ENCODE data around the gene RELN. TPM values are rescaled to one million over a fixed set of nuclear protein-coding genes. Genes with fewer than 3 reads are reported as not detected.
A peak's percentile ranks its signal among the peaks of the same experiment; 100 is the strongest.

RELN gene
- total RNA-seq, 1 experiment from 2014 or later, result 0.20 TPM

- Mint-ChIP-seq H3K27me3 (ENCODE audit: low read depth) (no peaks in the 10 kb centered on the region), H3K9me3 (no peaks in the 10 kb centered on the region), H3K4me3 (no peak overlapping the region), H3K27ac (no peak overlapping the region), H3K4me1 (peaks cover 20% of the 10 kb centered on the region), H3K36me3 (no peaks in the 10 kb centered on the region)
- TF ChIP-seq, protein P1, sequence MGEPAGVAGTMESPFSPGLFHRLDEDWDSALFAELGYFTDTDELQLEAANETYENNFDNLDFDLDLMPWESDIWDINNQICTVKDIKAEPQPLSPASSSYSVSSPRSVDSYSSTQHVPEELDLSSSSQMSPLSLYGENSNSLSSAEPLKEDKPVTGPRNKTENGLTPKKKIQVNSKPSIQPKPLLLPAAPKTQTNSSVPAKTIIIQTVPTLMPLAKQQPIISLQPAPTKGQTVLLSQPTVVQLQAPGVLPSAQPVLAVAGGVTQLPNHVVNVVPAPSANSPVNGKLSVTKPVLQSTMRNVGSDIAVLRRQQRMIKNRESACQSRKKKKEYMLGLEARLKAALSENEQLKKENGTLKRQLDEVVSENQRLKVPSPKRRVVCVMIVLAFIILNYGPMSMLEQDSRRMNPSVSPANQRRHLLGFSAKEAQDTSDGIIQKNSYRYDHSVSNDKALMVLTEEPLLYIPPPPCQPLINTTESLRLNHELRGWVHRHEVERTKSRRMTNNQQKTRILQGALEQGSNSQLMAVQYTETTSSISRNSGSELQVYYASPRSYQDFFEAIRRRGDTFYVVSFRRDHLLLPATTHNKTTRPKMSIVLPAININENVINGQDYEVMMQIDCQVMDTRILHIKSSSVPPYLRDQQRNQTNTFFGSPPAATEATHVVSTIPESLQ (CRISPR knock-in tag; IDR thresholded peaks at IDR 0.05), result no peak
- no peak for TF ChIP-seq ZSCAN18 (CRISPR knock-in tag; IDR thresholded peaks at IDR 0.05)
- no peak for TF ChIP-seq ATF2 (CRISPR knock-in tag; IDR thresholded peaks at IDR 0.05; ENCODE audit: borderline replicate concordance, low read depth)
- TF ChIP-seq CTCF (IDR thresholded peaks at IDR 0.05), result no peak
- no peak for TF ChIP-seq NR1H2 (CRISPR knock-in tag; IDR thresholded peaks at IDR 0.05)
- ChIA-PET CTCF (no interaction called here), POLR2A (no interaction called here)
- DNase-seq (ENCODE audit: low spot score), result no peak
- ATAC-seq, result no peak
Measured at GRCh38 chr7:103859709-103860108, 129.7 kb downstream of the RELN start.

- peak; percentile 21 for DNase-seq (ENCODE audit: low spot score)
- POLR2A ChIA-PET, result no interaction called here
Measured at GRCh38 chr7:103857435-103857834, 132.0 kb downstream of the RELN start.

More at GRCh38 chr7:103857435-103857834, 132.0 kb downstream of the RELN start:
- CTCF ChIA-PET, result interaction anchor here (0.7 kb wide), 1 partner anchor 23 kb away, joined by 3 read pairs; no protein-coding TSS in a partner anchor
- ATAC-seq, result peak; percentile 99
- no peaks in the 10 kb centered on the region for H3K27me3 Mint-ChIP-seq (ENCODE audit: low read depth)
- peaks cover 20% of the 10 kb centered on the region for H3K4me1 Mint-ChIP-seq
- H3K9me3 Mint-ChIP-seq, result no peaks in the 10 kb centered on the region
- no peak overlapping the region for H3K4me3 Mint-ChIP-seq
- TF ChIP-seq ZNF219 (CRISPR knock-in tag; IDR thresholded peaks at IDR 0.05; ENCODE audit: borderline replicate concordance) (no peak), E2F4 (CRISPR knock-in tag; IDR thresholded peaks at IDR 0.05; ENCODE audit: borderline replicate concordance, low read depth) (no peak), CBFB (CRISPR knock-in tag; IDR thresholded peaks at IDR 0.05; ENCODE audit: low read depth) (no peak), EMX1 (CRISPR knock-in tag; IDR thresholded peaks at IDR 0.05) (no peak), RORB (CRISPR knock-in tag; IDR thresholded peaks at IDR 0.05) (no peak), ATF1 (CRISPR knock-in tag; IDR thresholded peaks at IDR 0.05) (no peak), KAT7 (CRISPR knock-in tag; IDR thresholded peaks at IDR 0.05; ENCODE audit: borderline replicate concordance) (no peak), ZNF138 (CRISPR knock-in tag; conservative IDR thresholded peaks at IDR 0.05) (no peak), TCF7 (CRISPR knock-in tag; IDR thresholded peaks at IDR 0.05; ENCODE audit: low read depth) (no peak), HMGA2 (CRISPR knock-in tag; IDR thresholded peaks at IDR 0.05) (no peak)
- TF ChIP-seq, protein P2, sequence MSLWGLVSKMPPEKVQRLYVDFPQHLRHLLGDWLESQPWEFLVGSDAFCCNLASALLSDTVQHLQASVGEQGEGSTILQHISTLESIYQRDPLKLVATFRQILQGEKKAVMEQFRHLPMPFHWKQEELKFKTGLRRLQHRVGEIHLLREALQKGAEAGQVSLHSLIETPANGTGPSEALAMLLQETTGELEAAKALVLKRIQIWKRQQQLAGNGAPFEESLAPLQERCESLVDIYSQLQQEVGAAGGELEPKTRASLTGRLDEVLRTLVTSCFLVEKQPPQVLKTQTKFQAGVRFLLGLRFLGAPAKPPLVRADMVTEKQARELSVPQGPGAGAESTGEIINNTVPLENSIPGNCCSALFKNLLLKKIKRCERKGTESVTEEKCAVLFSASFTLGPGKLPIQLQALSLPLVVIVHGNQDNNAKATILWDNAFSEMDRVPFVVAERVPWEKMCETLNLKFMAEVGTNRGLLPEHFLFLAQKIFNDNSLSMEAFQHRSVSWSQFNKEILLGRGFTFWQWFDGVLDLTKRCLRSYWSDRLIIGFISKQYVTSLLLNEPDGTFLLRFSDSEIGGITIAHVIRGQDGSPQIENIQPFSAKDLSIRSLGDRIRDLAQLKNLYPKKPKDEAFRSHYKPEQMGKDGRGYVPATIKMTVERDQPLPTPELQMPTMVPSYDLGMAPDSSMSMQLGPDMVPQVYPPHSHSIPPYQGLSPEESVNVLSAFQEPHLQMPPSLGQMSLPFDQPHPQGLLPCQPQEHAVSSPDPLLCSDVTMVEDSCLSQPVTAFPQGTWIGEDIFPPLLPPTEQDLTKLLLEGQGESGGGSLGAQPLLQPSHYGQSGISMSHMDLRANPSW (CRISPR knock-in tag; conservative IDR thresholded peaks at IDR 0.05; ENCODE audit: low read depth), result no peak
- TF ChIP-seq, protein P3, sequence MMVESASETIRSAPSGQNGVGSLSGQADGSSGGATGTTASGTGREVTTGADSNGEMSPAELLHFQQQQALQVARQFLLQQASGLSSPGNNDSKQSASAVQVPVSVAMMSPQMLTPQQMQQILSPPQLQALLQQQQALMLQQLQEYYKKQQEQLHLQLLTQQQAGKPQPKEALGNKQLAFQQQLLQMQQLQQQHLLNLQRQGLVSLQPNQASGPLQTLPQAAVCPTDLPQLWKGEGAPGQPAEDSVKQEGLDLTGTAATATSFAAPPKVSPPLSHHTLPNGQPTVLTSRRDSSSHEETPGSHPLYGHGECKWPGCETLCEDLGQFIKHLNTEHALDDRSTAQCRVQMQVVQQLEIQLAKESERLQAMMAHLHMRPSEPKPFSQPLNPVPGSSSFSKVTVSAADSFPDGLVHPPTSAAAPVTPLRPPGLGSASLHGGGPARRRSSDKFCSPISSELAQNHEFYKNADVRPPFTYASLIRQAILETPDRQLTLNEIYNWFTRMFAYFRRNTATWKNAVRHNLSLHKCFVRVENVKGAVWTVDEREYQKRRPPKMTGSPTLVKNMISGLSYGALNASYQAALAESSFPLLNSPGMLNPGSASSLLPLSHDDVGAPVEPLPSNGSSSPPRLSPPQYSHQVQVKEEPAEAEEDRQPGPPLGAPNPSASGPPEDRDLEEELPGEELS (CRISPR knock-in tag; IDR thresholded peaks at IDR 0.05), result no peak
- no peaks in the 10 kb centered on the region for H3K36me3 Mint-ChIP-seq
- peak overlapping the region; percentile 78; the same call in 1 of the 2 replicates for H3K27ac Mint-ChIP-seq
